Ectodermal cell (in vitro differentiated cells): Measurements from ENCODE around the gene RAB3IP. TPM values are rescaled to one million over a fixed set of nuclear protein-coding genes. Genes with fewer than 3 reads are reported as not detected.
A peak's percentile ranks its signal among the peaks of the same experiment; 100 is the strongest.

Experiments used
- H3K27ac ChIP-seq: 2 replicates; pipeline ENCODE4 v1.7.0; 2013; ENCODE audit warnings: mild to moderate bottlenecking, low read depth, low read length; ENCODE audit not compliant: insufficient read depth, poor library complexity, severe bottlenecking
- H3K27me3 ChIP-seq: 2 replicates; pipeline ENCODE4 v1.7.0; 2013; ENCODE audit warnings: mild to moderate bottlenecking, low read length; ENCODE audit not compliant: insufficient read depth, control insufficient read depth, poor library complexity, severe bottlenecking
- H3K36me3 ChIP-seq: one replicate; pipeline ENCODE4 v1.7.0; 2013; ENCODE audit warnings: low read length; ENCODE audit not compliant: control insufficient read depth, insufficient read depth
- H3K4me1 ChIP-seq: one replicate; pipeline ENCODE4 v1.7.0; 2013; ENCODE audit warnings: low read length; ENCODE audit not compliant: control insufficient read depth, insufficient read depth
- H3K4me3 ChIP-seq: 2 replicates; pipeline ENCODE4 v1.7.0; 2013; ENCODE audit warnings: low read depth, low read length, control low read depth; ENCODE audit not compliant: insufficient read depth
- H3K9me3 ChIP-seq: 2 replicates; pipeline ENCODE4 v1.7.0; 2013; ENCODE audit warnings: mild to moderate bottlenecking, low read length, moderate library complexity; ENCODE audit not compliant: control insufficient read depth
- WGBS, 2 experiments: methylation state at CpG; one replicate each; pipeline ENCODE4 v1.1.7; 2013; ENCODE audit warnings: missing lambda C conversion rate in 2 of 2; 5-methylcytosine and 5-hydroxymethylcytosine counted together
- polyA plus RNA-seq, 4 experiments: library from polyadenylated mRNA; stranded (reverse); fragments of 50-300 nt; gene quantifications; one replicate each; pipeline ENCODE4 v1.2.3, GENCODE V29; 2013

RAB3IP gene
- polyA plus RNA-seq (2013, experiment 1 of 4) = 21.6 TPM
- 16.3 TPM for polyA plus RNA-seq (2013, experiment 2 of 4)
- 16.9 TPM for polyA plus RNA-seq (2013, experiment 3 of 4)
- 24.7 TPM for polyA plus RNA-seq (2013, experiment 4 of 4)

- no peaks in the 10 kb centered on the region for H3K4me1 ChIP-seq
- H3K27me3 ChIP-seq = peaks cover 60% of the 10 kb centered on the region
- peak within 1 kb of the TSS; percentile 79 for H3K4me3 ChIP-seq
- H3K36me3 ChIP-seq = no peaks in the 10 kb centered on the region
- WGBS, 2 experiments = 1% methylated on average over 110 of the region's 110 CpGs
- H3K27ac ChIP-seq = no peak within 1 kb of the TSS
- no peaks in the 10 kb centered on the region for H3K9me3 ChIP-seq
Observed at GRCh38 chr12:69738351-69739286, at the start of gene RAB3IP. Gene RAB3IP, plus strand, starts transcription at chr12:69738860. Its CDS starts 16,549 bp downstream, at chr12:69755409.

GRCh38 chr12:69689638-69690037 is 49.0 kb upstream of the RAB3IP start:
- Histone ChIP-seq H3K4me1 (peaks cover 19% of the 10 kb centered on the region), H3K9me3 (no peaks in the 10 kb centered on the region), H3K27me3 (no peaks in the 10 kb centered on the region), H3K4me3 (no peak overlapping the region), H3K36me3 (no peaks in the 10 kb centered on the region), H3K27ac (no peak overlapping the region)
- WGBS, 2 experiments = 23 to 47% methylated on average over 1 to 2 of the region's 2 CpGs

DNA sequence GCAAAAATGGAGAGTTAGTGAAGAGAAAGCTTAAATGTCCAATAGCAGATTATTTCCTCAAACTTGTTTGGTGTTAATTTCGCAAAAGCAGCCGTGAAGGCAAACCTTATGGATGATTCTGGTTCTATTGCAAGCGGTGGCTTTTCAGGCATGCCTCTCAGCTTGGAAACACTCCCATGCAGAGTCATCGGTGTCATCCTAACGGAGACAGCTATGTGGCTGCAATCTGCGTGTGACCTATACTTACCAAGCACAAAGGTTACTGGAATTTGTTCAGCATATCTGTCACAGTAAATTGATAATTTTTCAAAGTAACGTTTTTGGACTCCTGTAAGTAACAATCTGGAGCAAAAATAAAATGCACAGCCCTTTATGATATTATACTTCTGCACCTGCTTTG is 44.5 kb upstream of the RAB3IP start:
- H3K9me3 ChIP-seq = no peaks in the 10 kb centered on the region
- peaks cover 9% of the 10 kb centered on the region for H3K4me1 ChIP-seq
- H3K27ac ChIP-seq = no peak overlapping the region
- no peaks in the 10 kb centered on the region for H3K36me3 ChIP-seq
- H3K4me3 ChIP-seq = no peak overlapping the region
- no peaks in the 10 kb centered on the region for H3K27me3 ChIP-seq
- 82 to 90% methylated on average over 7 of the region's 7 CpGs for WGBS, 2 experiments

DNA sequence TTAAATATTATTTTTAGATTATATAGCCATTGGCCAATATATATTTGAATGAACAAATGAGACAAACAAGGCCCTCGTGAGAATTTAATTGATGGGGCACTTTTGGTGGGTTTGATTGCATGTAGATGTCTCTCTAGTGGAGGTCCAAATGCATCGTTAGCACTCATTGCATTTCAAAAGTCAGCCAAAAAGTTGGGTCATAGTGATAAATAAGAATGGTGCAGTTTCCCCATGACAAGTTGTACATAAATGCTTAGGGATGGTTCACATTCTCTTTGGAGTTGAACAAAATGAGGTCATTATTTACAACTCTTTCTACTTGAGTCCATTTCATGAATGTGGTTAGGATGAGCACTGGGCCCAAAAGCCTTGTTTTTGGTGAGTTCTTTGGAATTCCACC is 40.6 kb upstream of the RAB3IP start:
- Histone ChIP-seq H3K36me3 (no peaks in the 10 kb centered on the region), H3K27me3 (no peaks in the 10 kb centered on the region), H3K27ac (no peak overlapping the region), H3K4me1 (no peaks in the 10 kb centered on the region), H3K4me3 (no peak overlapping the region), H3K9me3 (no peaks in the 10 kb centered on the region)
- 91 to 93% methylated on average over 2 of the region's 2 CpGs for WGBS, 2 experiments

- Histone ChIP-seq H3K9me3 (no peaks in the 10 kb centered on the region), H3K4me3 (no peak within 1 kb of the TSS), H3K27me3 (no peaks in the 10 kb centered on the region), H3K4me1 (no peaks in the 10 kb centered on the region), H3K36me3 (no peaks in the 10 kb centered on the region), H3K27ac (no peak within 1 kb of the TSS)
- WGBS, 2 experiments = 89 to 95% methylated on average over 12 of the region's 12 CpGs
Observed at GRCh38 chr12:69698769-69699540, 39.7 kb upstream of the RAB3IP start, which contains the start of gene BEST3. Gene BEST3, minus strand, starts transcription at chr12:69699303. Its CDS starts 1,505 bp downstream, at chr12:69697798.

- Histone ChIP-seq H3K4me1 (no peaks in the 10 kb centered on the region), H3K27me3 (no peaks in the 10 kb centered on the region), H3K4me3 (no peak overlapping the region), H3K27ac (no peak overlapping the region), H3K9me3 (no peaks in the 10 kb centered on the region), H3K36me3 (no peaks in the 10 kb centered on the region)
- 88 to 96% methylated on average over 3 of the region's 3 CpGs for WGBS, 2 experiments
Observed at GRCh38 chr12:69701826-69702225, 36.8 kb upstream of the RAB3IP start.

- no peaks in the 10 kb centered on the region for H3K27me3 ChIP-seq
- no peaks in the 10 kb centered on the region for H3K36me3 ChIP-seq
- H3K27ac ChIP-seq = no peak overlapping the region
- no peaks in the 10 kb centered on the region for H3K4me1 ChIP-seq
- WGBS, 2 experiments = 66 to 79% methylated on average over 1 of the region's 1 CpG
- H3K4me3 ChIP-seq = no peak overlapping the region
- H3K9me3 ChIP-seq = no peaks in the 10 kb centered on the region
Observed at GRCh38 chr12:69703146-69703642, 35.5 kb upstream of the RAB3IP start.

GRCh38 chr12:69704357-69704756 is 34.3 kb upstream of the RAB3IP start:
- no peaks in the 10 kb centered on the region for H3K9me3 ChIP-seq
- no peak overlapping the region for H3K27ac ChIP-seq
- H3K27me3 ChIP-seq = no peaks in the 10 kb centered on the region
- 0% methylated on average over 1 of the region's 1 CpG; no CpG with 5 or more reads in 1 of the 2 experiments for WGBS, 2 experiments
- no peak overlapping the region for H3K4me3 ChIP-seq
- no peaks in the 10 kb centered on the region for H3K36me3 ChIP-seq
- no peaks in the 10 kb centered on the region for H3K4me1 ChIP-seq

DNA sequence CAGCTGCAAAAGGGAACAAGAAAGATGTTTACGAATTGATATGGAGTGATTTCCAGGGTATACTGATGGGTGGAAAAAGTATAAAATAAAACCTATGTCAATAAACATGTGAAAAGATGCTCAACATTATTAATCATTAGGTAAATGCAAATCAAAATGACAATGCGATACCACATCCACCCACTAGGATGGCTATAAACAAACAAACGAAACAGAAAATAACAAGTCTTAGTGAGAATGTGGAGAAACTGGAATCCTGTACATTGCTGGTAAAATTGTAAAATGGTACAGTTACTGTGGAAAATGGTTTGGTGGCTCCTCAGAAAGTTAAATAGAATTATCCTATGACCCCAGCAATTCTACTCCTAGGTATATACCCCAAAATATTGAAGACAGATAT is 30.0 kb upstream of the RAB3IP start:
- H3K36me3 ChIP-seq = no peaks in the 10 kb centered on the region
- H3K9me3 ChIP-seq = no peaks in the 10 kb centered on the region
- no peaks in the 10 kb centered on the region for H3K4me1 ChIP-seq
- H3K4me3 ChIP-seq = no peak overlapping the region
- H3K27me3 ChIP-seq = no peaks in the 10 kb centered on the region
- 83 to 92% methylated on average over 2 to 3 of the region's 3 CpGs for WGBS, 2 experiments
- H3K27ac ChIP-seq = no peak overlapping the region

DNA sequence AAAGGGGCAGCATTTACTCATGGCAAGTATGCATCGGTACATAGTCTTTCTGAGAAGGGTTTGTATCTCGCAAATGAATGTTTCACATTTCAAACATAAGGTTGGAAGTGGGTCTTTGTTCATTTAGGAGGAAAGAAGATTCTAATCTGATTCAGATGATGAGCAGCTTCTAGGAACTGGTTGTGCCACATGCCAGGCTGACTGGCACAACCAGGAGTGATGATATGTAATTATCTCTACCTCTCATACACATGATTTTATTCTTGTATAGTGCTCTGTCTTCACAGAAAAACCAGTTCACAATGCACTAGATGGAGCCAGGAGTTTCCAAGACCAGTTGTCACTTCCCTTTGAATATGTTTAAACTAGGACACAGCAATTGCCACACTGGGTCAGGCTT is 25.8 kb upstream of the RAB3IP start:
- H3K27me3 ChIP-seq = no peaks in the 10 kb centered on the region
- H3K4me1 ChIP-seq = no peaks in the 10 kb centered on the region
- no peak overlapping the region for H3K4me3 ChIP-seq
- no peaks in the 10 kb centered on the region for H3K36me3 ChIP-seq
- 94 to 98% methylated on average over 2 of the region's 2 CpGs for WGBS, 2 experiments
- no peak overlapping the region for H3K27ac ChIP-seq
- H3K9me3 ChIP-seq = no peaks in the 10 kb centered on the region
